Breast epithelium (tissue), 3 donors: ENCODE data around the gene NEK10.

ENCODE experiments used
- POLR2A ChIP-seq: fragments of 450-650 bp; IDR thresholded peaks from one replicate; pipeline ENCODE4 v1.6.1; 2016; ENCODE audit warnings: antibody characterized with exemption, mild to moderate bottlenecking, moderate library complexity
- TF ChIP-seq, protein P1 (sequence below), 3 donors: fragments of 450-650 bp; IDR thresholded peaks; one replicate each; pipeline ENCODE4 v1.5.1; 2016 to 2017; ENCODE audit warnings: antibody characterized with exemption in 3 of 3, mild to moderate bottlenecking in 3 of 3, moderate library complexity in 3 of 3

DNA sequence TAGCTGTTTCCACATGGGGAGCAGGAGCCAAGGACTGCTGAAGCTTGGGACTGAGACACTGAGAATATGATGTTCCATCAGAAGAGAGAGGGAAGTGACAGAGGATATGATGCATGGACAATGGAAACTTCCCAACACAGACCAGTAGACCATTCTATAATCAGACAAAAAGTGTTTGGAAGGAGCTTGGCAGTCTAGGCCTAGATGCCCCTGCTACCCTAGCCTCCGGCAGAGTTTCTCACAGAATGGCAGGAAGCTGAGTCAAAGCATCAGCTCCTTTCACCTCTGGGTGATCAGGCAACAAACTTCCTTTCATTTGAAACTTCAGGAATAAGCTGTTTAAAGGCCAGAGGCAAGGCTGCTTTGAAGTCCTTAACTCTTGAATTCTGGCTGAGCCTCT, 222.0 kb downstream of the NEK10 start:
- TF ChIP-seq, protein P1, sequence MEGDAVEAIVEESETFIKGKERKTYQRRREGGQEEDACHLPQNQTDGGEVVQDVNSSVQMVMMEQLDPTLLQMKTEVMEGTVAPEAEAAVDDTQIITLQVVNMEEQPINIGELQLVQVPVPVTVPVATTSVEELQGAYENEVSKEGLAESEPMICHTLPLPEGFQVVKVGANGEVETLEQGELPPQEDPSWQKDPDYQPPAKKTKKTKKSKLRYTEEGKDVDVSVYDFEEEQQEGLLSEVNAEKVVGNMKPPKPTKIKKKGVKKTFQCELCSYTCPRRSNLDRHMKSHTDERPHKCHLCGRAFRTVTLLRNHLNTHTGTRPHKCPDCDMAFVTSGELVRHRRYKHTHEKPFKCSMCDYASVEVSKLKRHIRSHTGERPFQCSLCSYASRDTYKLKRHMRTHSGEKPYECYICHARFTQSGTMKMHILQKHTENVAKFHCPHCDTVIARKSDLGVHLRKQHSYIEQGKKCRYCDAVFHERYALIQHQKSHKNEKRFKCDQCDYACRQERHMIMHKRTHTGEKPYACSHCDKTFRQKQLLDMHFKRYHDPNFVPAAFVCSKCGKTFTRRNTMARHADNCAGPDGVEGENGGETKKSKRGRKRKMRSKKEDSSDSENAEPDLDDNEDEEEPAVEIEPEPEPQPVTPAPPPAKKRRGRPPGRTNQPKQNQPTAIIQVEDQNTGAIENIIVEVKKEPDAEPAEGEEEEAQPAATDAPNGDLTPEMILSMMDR (IDR thresholded peaks at IDR 0.05) = no peak
- no peak for TF ChIP-seq POLR2A
